HG03469 (cell line): ENCODE measurements around the gene TM4SF18.

ENCODE experiments used
- ATAC-seq: cut with Tn5 transposase; IDR thresholded peaks from one replicate; pipeline ENCODE4 v1.9.1; 2021; ENCODE audit warnings: mild to moderate bottlenecking, moderate library complexity, moderate number of reproducible peaks; ENCODE audit not compliant: unreplicated experiment

TM4SF18 gene

GRCh38 chr3:149291178-149291577, 42.3 kb downstream of the TM4SF18 start:
- ATAC-seq, result no peak

- ATAC-seq, result no peak
Measured at GRCh38 chr3:149288655-149289054, 44.8 kb downstream of the TM4SF18 start.

GRCh38 chr3:149284034-149284433, 49.4 kb downstream of the TM4SF18 start:
- ATAC-seq, result no peak

GRCh38 chr3:149283401-149283800, 50.0 kb downstream of the TM4SF18 start:
- no peak for ATAC-seq

- no peak for ATAC-seq
Measured at GRCh38 chr3:149282836-149283235, 50.6 kb downstream of the TM4SF18 start.

DNA sequence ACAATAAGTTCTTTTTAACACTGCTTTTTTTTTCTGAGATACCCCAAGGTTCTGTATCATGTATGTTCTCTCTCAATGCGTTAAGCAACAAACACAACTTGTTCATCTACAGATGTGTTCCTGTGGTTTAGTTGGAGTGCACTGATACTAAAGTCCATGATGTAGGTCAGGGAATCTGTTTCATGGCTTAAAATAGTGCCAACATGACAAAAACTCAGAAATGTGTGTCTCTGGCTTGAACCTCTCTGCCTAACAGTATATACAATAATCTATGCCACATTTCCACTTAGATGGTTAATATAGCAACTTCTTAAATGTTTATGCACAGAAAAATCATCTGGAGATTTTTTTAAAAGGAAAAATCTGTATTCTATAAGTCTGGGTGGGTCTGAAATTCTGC, 51.1 kb downstream of the TM4SF18 start:
- no peak for ATAC-seq

DNA sequence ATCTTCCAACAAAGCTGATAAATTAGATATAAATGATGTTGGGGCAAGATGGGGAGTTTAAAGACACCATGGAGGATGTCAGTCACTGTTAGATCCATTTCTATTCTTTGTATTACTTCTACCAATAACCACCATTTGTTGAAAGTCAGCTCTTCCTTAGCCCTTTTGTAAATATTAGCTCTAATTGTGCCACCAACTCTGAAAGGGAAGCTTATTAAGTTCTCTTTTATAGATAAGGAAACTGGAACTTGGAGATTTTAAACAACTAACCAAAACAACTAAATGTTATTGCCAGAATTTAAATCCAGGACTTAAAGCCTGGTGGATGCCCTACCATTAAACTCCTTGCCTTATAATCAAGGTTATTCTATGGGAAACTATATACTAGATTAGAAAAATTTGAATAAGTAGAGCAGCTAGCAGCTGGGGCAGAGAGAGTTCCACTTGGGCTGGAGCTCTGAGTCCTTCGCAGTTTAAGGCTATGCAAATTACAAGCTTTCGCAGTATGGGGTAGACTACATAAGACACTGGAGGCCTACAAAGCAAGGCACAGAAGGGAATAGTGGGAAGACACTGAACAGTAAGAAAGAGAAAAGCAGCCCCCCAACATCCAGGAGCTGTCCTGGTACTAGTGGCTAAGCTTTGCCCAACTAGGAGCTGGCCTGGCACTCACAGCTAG, 52.6 kb downstream of the TM4SF18 start:
- no peak for ATAC-seq

DNA sequence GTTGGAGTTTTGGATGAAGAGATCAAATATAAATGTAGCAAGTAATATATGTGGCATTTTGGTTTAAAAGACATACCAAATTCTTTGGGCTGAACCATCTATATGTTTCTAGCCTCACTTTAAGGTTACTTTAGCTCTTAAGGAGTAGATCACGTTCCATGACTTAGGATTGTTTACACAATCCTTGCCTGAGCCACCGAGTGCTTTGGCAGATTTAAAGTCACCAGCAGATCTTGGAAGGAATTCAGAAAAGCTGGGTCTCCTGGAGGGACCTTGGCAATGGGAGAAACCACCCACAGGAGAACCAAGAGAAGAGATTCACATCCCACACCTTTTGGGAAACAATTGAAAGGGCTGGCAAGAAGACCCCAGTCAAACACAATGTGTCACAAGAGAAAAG, 54.5 kb downstream of the TM4SF18 start:
- no peak for ATAC-seq

- peak; percentile 66 for ATAC-seq
Measured at GRCh38 chr3:149277331-149277813, 56.1 kb downstream of the TM4SF18 start.

DNA sequence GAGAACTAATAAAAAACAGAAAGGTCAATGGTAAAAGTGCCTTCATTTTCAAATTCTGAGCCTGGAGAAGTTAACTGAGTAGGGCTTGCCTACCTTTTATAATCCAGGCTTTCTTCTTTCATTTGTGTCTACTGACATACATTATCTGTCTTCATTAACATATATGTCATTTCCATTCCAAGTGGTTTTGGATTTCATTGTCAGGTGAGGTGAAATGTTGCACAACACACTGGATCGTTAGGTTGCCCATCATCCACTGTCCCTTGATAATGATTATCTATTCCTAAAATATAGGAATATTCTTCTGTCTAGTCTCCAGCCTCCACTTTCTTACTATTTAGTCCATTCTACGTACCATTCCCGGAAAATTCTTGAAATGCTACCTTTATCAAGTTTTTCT, 56.8 kb downstream of the TM4SF18 start:
- ATAC-seq, result no peak

DNA sequence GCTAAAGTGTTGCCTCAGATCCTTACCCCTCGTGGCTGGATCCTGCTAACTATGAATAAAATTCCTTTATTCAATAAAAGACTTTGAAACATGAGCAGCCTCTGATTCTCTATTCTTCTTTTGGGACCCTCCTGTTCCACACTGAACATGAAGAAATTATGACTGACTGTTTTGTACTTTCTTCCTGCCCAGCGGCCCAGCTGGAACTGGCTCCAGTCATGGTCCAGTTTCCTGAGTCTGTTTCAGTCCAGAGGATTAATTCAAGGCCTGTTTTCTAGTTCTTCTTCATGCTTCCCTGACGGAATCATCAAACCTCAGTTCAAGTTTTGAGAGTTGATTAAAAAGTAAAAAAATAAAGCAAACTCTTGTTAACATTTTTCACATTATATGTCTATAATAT, 59.2 kb downstream of the TM4SF18 start:
- ATAC-seq, result no peak

DNA sequence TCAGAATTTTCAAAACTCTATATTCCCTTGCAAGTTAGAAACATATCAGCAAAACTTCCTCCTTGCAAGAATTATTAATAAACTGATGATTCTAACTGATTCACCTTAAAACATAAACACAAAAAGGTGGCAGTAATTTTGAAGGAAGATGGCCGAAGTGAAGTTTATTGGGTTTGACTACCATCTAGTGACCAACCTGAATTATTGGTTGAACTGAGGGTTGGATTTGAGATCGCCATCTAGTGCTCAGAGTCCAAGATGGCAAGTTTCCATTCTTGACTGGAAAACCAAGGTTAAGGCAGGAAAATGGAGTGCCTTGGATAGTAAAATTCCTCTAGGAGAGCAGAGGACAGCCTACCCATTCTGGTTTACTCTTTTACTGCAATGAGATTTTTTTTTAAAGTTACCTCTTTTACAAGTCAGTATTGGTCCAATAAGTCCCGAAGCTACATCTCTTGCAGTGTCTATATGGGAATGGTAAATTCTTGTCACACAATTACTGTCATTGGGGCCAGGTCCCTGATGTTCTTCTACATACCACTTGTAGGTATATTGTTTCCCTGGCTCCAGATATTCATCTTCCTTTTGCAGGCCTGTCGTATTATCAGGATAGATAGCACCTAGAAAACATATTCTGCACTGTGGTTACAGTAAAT, 60.2 kb downstream of the TM4SF18 start:
- peak; percentile 51 for ATAC-seq

GRCh38 chr3:149271669-149272068, 61.8 kb downstream of the TM4SF18 start:
- no peak for ATAC-seq

DNA sequence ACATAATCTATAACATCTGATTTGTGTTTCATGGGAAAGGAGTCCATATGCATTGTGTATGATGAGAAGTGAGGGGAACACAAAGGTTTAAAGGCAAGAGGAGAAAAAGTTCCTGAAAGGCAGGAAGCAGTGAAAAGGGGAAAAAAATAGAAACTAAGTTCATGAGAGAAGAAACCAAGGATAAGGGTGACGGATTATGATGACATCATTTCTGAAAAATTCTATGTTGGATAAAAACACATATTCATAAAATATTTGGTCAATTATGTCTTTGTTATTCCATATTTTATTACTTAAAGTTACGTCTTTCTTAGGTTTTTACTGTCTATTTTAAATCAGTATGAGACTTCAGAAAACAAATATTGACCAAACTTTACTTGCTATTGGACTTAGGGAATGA, 63.3 kb downstream of the TM4SF18 start:
- no peak for ATAC-seq

- no peak for ATAC-seq
Measured at GRCh38 chr3:149269687-149270086, 63.7 kb downstream of the TM4SF18 start.
